Activated T-helper 17 cell treated with anti-CD3 and anti-CD28 coated beads, Interleukin-2, amount 50 U/mL, for 72 hours (primary cell): ENCODE data around the gene DCAF10. TPM values are rescaled to one million over a fixed set of nuclear protein-coding genes. Genes with fewer than 3 reads are reported as not detected.
A peak's percentile ranks its signal among the peaks of the same experiment; 100 is the strongest.
"Not testable (repeated sequence)": the region's sequence is repeated elsewhere in the genome, so short reads cannot be mapped to it uniquely, and the experiment has no call there.

ENCODE experiments used
- ATAC-seq: fragments of 150-1000 bp; cut with Tn5 transposase; replicated peaks from 2 replicates; pipeline ENCODE4 v1.10.0; 2021; ENCODE audit warnings: mild to moderate bottlenecking, moderate library complexity
- H3K27ac Mint-ChIP-seq: one replicate; pipeline ENCODE4 v1.8.0; 2022; ENCODE audit warnings: mixed read lengths
- H3K27me3 Mint-ChIP-seq: one replicate; pipeline ENCODE4 v1.8.0; 2022; ENCODE audit warnings: mixed read lengths
- H3K36me3 Mint-ChIP-seq: one replicate; pipeline ENCODE4 v1.8.0; 2022; ENCODE audit warnings: low read depth, mild to moderate bottlenecking, mixed read lengths
- H3K4me1 Mint-ChIP-seq: one replicate; pipeline ENCODE4 v1.8.0; 2022; ENCODE audit warnings: mixed read lengths
- H3K4me3 Mint-ChIP-seq: one replicate; pipeline ENCODE4 v1.8.0; 2022; ENCODE audit warnings: mild to moderate bottlenecking, mixed read lengths
- H3K9me3 Mint-ChIP-seq: one replicate; pipeline ENCODE4 v1.8.0; 2022; ENCODE audit warnings: mixed read lengths
- total RNA-seq, 2 donors: library from RNA; stranded (reverse); gene quantifications; one replicate each; pipeline ENCODE4 v1.2.3, GENCODE V29; 2022

The DCAF10 gene
- 10 to 100 TPM in 1 of 2 donors, 1 to 10 TPM in 1; 9.7 to 12.0 TPM for total RNA-seq

GRCh38 chr9:37800631-37801286 is at the start of gene DCAF10:
Gene DCAF10 (plus strand): TSS chr9:37800797. CDS start chr9:37800867, 70 bp downstream.
- Mint-ChIP-seq H3K4me3 (peak within 1 kb of the TSS; percentile 82), H3K36me3 (peaks cover 14% of the 10 kb centered on the region), H3K27ac (peak within 1 kb of the TSS; percentile 85), H3K27me3 (no peaks in the 10 kb centered on the region), H3K4me1 (peaks cover 15% of the 10 kb centered on the region), H3K9me3 (no peaks in the 10 kb centered on the region)
- ATAC-seq = peak; percentile 82

GRCh38 chr9:37751186-37751585 is 49.4 kb upstream of the DCAF10 start:
- H3K4me1 Mint-ChIP-seq = peaks cover 17% of the 10 kb centered on the region
- ATAC-seq = no peak
- H3K36me3 Mint-ChIP-seq = no peaks in the 10 kb centered on the region
- no peak overlapping the region for H3K27ac Mint-ChIP-seq
- H3K9me3 Mint-ChIP-seq = no peaks in the 10 kb centered on the region
- no peak overlapping the region for H3K4me3 Mint-ChIP-seq
- H3K27me3 Mint-ChIP-seq = no peaks in the 10 kb centered on the region

- ATAC-seq, H3K36me3 Mint-ChIP-seq, H3K4me3 Mint-ChIP-seq, H3K27ac Mint-ChIP-seq, H3K9me3 Mint-ChIP-seq, H3K27me3 Mint-ChIP-seq: not testable (repeated sequence)
- H3K4me1 Mint-ChIP-seq = peaks cover 17% of the 10 kb centered on the region
Measured at GRCh38 chr9:37751704-37752103, 48.9 kb upstream of the DCAF10 start.

GRCh38 chr9:37752112-37752511 is 48.5 kb upstream of the DCAF10 start:
- H3K27ac Mint-ChIP-seq = peak overlapping the region; percentile 99
- H3K4me3 Mint-ChIP-seq = peak overlapping the region; percentile 99

GRCh38 chr9:37752642-37753488 is 47.7 kb upstream of the DCAF10 start:
- peak; percentile 3 for ATAC-seq
- Mint-ChIP-seq H3K9me3 (no peaks in the 10 kb centered on the region), H3K4me1 (peaks cover 17% of the 10 kb centered on the region), H3K4me3 (peak overlapping the region; percentile 99), H3K27ac (peak overlapping the region; percentile 99), H3K27me3 (no peaks in the 10 kb centered on the region), H3K36me3 (no peaks in the 10 kb centered on the region)

More at GRCh38 chr9:37752112-37752511, 48.5 kb upstream of the DCAF10 start:
- not testable (repeated sequence) for ATAC-seq, H3K36me3 Mint-ChIP-seq, H3K27me3 Mint-ChIP-seq, H3K9me3 Mint-ChIP-seq
- H3K4me1 Mint-ChIP-seq = peaks cover 17% of the 10 kb centered on the region

- peak; percentile 91 for ATAC-seq
- no peaks in the 10 kb centered on the region for H3K27me3 Mint-ChIP-seq
- no peaks in the 10 kb centered on the region for H3K36me3 Mint-ChIP-seq
- peak within 1 kb of the TSS; percentile 99 for H3K4me3 Mint-ChIP-seq
- no peaks in the 10 kb centered on the region for H3K9me3 Mint-ChIP-seq
- H3K4me1 Mint-ChIP-seq = peaks cover 17% of the 10 kb centered on the region
- H3K27ac Mint-ChIP-seq = peak within 1 kb of the TSS; percentile 99
Measured at GRCh38 chr9:37753489-37754190, 47.0 kb upstream of the DCAF10 start, which contains the start of gene TRMT10B. Gene TRMT10B (plus strand): TSS chr9:37753805. CDS start chr9:37761932, 8,127 bp downstream.

- H3K4me3 Mint-ChIP-seq = no peak overlapping the region
Measured at GRCh38 chr9:37758747-37759146, 41.9 kb upstream of the DCAF10 start.

GRCh38 chr9:37760416-37761161 is 40.0 kb upstream of the DCAF10 start:
- peaks cover 7% of the 10 kb centered on the region for H3K4me1 Mint-ChIP-seq
- no peak overlapping the region for H3K4me3 Mint-ChIP-seq
- H3K27ac Mint-ChIP-seq = no peak overlapping the region
- no peak for ATAC-seq
- no peaks in the 10 kb centered on the region for H3K27me3 Mint-ChIP-seq
- H3K36me3 Mint-ChIP-seq = peaks cover 30% of the 10 kb centered on the region
- H3K9me3 Mint-ChIP-seq = no peaks in the 10 kb centered on the region

More at GRCh38 chr9:37758747-37759146, 41.9 kb upstream of the DCAF10 start:
- peaks cover 17% of the 10 kb centered on the region for H3K4me1 Mint-ChIP-seq
- H3K27me3 Mint-ChIP-seq = no peaks in the 10 kb centered on the region
- ATAC-seq = no peak
- H3K27ac Mint-ChIP-seq = peak overlapping the region; percentile 45
- no peaks in the 10 kb centered on the region for H3K9me3 Mint-ChIP-seq
- H3K36me3 Mint-ChIP-seq = peaks cover 15% of the 10 kb centered on the region

GRCh38 chr9:37761511-37761910 is 39.1 kb upstream of the DCAF10 start:
- no peaks in the 10 kb centered on the region for H3K27me3 Mint-ChIP-seq
- peak overlapping the region; percentile 14 for H3K27ac Mint-ChIP-seq
- H3K4me1 Mint-ChIP-seq = peaks cover 3% of the 10 kb centered on the region
- H3K4me3 Mint-ChIP-seq = no peak overlapping the region
- H3K36me3 Mint-ChIP-seq = peaks cover 31% of the 10 kb centered on the region
- ATAC-seq = no peak
- H3K9me3 Mint-ChIP-seq = no peaks in the 10 kb centered on the region

GRCh38 chr9:37765263-37765662 is 35.3 kb upstream of the DCAF10 start:
- H3K36me3 Mint-ChIP-seq = peaks cover 56% of the 10 kb centered on the region
- ATAC-seq, H3K4me3 Mint-ChIP-seq, H3K27ac Mint-ChIP-seq, H3K27me3 Mint-ChIP-seq, H3K4me1 Mint-ChIP-seq, H3K9me3 Mint-ChIP-seq: not testable (repeated sequence)

- Mint-ChIP-seq H3K4me1 (no peaks in the 10 kb centered on the region), H3K27ac (no peak overlapping the region), H3K4me3 (no peak overlapping the region), H3K27me3 (no peaks in the 10 kb centered on the region), H3K36me3 (peaks cover 74% of the 10 kb centered on the region), H3K9me3 (no peaks in the 10 kb centered on the region)
- no peak for ATAC-seq
Measured at GRCh38 chr9:37769306-37769705, 31.3 kb upstream of the DCAF10 start.

- Mint-ChIP-seq H3K36me3 (peaks cover 77% of the 10 kb centered on the region), H3K27me3 (no peaks in the 10 kb centered on the region), H3K4me1 (no peaks in the 10 kb centered on the region), H3K4me3 (no peak overlapping the region), H3K9me3 (no peaks in the 10 kb centered on the region), H3K27ac (no peak overlapping the region)
- ATAC-seq = no peak
Measured at GRCh38 chr9:37769995-37770394, 30.6 kb upstream of the DCAF10 start.

GRCh38 chr9:37775216-37775919 is 25.2 kb upstream of the DCAF10 start:
- Mint-ChIP-seq H3K27ac (peak overlapping the region; percentile 36), H3K4me1 (no peaks in the 10 kb centered on the region), H3K27me3 (no peaks in the 10 kb centered on the region), H3K36me3 (peaks cover 96% of the 10 kb centered on the region), H3K4me3 (no peak overlapping the region), H3K9me3 (no peaks in the 10 kb centered on the region)
- no peak for ATAC-seq
